HG02571 (cell line): ENCODE data around the gene DNAH8.

Source experiments
- ATAC-seq: cut with Tn5 transposase; IDR thresholded peaks from one replicate; pipeline ENCODE4 v1.9.1; 2021; ENCODE audit warnings: mild to moderate bottlenecking, moderate library complexity; ENCODE audit not compliant: unreplicated experiment

The DNAH8 gene

GRCh38 chr6:39061182-39061581, 346.1 kb downstream of the DNAH8 start:
- no peak for ATAC-seq

GRCh38 chr6:39061588-39061987, 346.5 kb downstream of the DNAH8 start:
- no peak for ATAC-seq

GRCh38 chr6:39062014-39062740, 347.1 kb downstream of the DNAH8 start:
- no peak for ATAC-seq

GRCh38 chr6:39063526-39063925, 348.4 kb downstream of the DNAH8 start:
- ATAC-seq, result no peak

- ATAC-seq, result no peak
These were observed 350.4 kb downstream of the DNAH8 start for GRCh38 chr6:39065561-39065960.

- ATAC-seq, result no peak
These were observed 353.3 kb downstream of the DNAH8 start for GRCh38 chr6:39068391-39068790.

- no peak for ATAC-seq
These were observed 357.7 kb downstream of the DNAH8 start for GRCh38 chr6:39072830-39073229.

GRCh38 chr6:39073471-39074355, 358.6 kb downstream of the DNAH8 start:
- no peak for ATAC-seq

GRCh38 chr6:39074486-39074885, 359.4 kb downstream of the DNAH8 start:
- ATAC-seq, result no peak

GRCh38 chr6:39075010-39075686, 360.0 kb downstream of the DNAH8 start:
- ATAC-seq, result no peak

GRCh38 chr6:39075807-39076622, 360.9 kb downstream of the DNAH8 start:
- no peak for ATAC-seq

GRCh38 chr6:39076623-39077535, 361.8 kb downstream of the DNAH8 start:
- ATAC-seq, result no peak

GRCh38 chr6:39077882-39078594, 362.9 kb downstream of the DNAH8 start:
- no peak for ATAC-seq

- ATAC-seq, result no peak
These were observed 363.6 kb downstream of the DNAH8 start for GRCh38 chr6:39078695-39079094.

GRCh38 chr6:39079197-39080125, 364.4 kb downstream of the DNAH8 start:
- no peak for ATAC-seq
